ENCODE results near the gene CCDC13.

DNA sequence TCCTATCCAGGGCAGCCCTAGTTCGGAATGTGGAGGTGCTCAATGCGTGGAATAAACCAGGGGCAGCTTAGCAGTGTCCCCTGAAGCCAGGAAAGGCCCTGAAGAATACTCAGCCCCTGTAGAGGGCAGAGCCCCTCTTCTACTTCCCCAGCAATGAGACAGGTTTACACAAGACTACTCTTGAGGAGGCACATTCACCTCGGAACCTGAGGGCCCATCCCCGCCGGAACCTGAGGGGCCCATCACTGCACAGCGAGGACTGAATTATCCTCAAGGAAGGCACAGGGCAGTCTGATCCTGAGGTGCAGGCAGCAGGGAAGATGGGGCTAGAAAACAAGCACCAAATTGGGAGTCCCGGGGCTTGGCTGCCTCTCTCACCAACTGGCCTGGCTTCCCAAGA is 22.2 kb downstream of the CCDC13 start:
- TF ChIP-seq, protein P1, sequence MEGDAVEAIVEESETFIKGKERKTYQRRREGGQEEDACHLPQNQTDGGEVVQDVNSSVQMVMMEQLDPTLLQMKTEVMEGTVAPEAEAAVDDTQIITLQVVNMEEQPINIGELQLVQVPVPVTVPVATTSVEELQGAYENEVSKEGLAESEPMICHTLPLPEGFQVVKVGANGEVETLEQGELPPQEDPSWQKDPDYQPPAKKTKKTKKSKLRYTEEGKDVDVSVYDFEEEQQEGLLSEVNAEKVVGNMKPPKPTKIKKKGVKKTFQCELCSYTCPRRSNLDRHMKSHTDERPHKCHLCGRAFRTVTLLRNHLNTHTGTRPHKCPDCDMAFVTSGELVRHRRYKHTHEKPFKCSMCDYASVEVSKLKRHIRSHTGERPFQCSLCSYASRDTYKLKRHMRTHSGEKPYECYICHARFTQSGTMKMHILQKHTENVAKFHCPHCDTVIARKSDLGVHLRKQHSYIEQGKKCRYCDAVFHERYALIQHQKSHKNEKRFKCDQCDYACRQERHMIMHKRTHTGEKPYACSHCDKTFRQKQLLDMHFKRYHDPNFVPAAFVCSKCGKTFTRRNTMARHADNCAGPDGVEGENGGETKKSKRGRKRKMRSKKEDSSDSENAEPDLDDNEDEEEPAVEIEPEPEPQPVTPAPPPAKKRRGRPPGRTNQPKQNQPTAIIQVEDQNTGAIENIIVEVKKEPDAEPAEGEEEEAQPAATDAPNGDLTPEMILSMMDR (IDR thresholded peaks at IDR 0.05) = no peak
- TF ChIP-seq, protein P2, sequence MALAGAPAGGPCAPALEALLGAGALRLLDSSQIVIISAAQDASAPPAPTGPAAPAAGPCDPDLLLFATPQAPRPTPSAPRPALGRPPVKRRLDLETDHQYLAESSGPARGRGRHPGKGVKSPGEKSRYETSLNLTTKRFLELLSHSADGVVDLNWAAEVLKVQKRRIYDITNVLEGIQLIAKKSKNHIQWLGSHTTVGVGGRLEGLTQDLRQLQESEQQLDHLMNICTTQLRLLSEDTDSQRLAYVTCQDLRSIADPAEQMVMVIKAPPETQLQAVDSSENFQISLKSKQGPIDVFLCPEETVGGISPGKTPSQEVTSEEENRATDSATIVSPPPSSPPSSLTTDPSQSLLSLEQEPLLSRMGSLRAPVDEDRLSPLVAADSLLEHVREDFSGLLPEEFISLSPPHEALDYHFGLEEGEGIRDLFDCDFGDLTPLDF (CRISPR knock-in tag; IDR thresholded peaks at IDR 0.05) = no peak
- TF ChIP-seq TEAD4 (CRISPR knock-in tag; IDR thresholded peaks at IDR 0.05) = no peak
- TF ChIP-seq NR1H2 (CRISPR knock-in tag; IDR thresholded peaks at IDR 0.05) = no peak

All from WTC11 (cell line).